HL-60/S4 (cell line): ENCODE results near the gene PTPRN2.
"Not testable (repeated sequence)": the region's sequence is repeated elsewhere in the genome, so short reads cannot be mapped to it uniquely, and the experiment has no call there.

Source experiments
- in situ Hi-C: fragments of 300-500 bp; cut with MboI; formaldehyde crosslinking; loops from 2 replicates; pipeline ENCODE4 v1.14.3; 2022; ENCODE audit warnings: low sequenced_read_pairs

The PTPRN2 gene

GRCh38 chr7:157519798-157520244 lies 1067.8 kb downstream of the PTPRN2 start:
- in situ Hi-C loops = no loop called here

DNA sequence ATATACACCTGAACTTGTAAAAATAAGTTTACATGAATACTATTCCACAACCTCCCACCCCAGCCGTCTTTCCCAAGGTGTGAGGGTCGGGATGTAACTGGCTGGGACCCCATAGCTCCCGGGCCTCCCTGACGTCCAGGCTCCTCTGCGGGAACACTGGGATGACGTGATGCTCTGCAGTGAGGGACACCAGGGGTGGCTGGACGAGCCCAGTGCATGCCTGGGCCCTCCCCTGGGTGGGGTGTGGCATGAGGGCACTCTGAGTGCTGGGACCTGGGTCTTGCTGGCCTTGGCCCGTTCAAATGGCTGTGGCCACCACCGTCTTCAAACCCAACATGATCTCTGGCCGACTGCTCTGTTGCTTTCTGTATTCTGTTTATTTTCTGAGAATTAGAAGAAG lies 1068.4 kb downstream of the PTPRN2 start:
- in situ Hi-C loops = no loop called here

DNA sequence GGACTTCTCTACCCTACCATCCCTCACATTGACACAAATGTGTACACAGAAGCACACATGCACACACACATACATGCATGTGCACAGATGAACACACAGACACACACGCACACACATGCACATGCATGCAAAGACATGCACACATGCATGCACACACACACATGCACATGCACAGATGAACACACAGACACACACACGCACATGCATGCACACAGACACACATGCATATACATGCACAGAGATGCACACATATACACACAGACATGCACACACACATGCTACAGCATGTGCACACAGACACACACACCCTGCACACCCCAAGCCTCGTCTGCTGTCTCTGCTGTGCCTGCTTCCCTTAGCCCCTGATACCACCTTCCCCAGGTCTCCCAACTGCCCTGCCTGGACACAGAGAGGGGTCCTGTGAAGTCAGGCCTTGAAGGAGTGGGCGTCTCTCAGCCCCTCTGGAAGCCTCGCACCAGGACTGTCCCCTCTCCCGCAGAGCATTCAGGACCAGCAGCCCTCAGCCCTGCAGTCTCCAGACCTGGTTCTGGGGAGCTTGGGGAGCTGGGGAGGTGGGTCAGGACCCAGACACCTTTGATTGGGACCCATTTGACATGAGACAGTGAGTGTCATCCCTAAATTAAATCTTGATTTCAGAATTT lies 1069.0 kb downstream of the PTPRN2 start:
- in situ Hi-C loops = no loop called here

DNA sequence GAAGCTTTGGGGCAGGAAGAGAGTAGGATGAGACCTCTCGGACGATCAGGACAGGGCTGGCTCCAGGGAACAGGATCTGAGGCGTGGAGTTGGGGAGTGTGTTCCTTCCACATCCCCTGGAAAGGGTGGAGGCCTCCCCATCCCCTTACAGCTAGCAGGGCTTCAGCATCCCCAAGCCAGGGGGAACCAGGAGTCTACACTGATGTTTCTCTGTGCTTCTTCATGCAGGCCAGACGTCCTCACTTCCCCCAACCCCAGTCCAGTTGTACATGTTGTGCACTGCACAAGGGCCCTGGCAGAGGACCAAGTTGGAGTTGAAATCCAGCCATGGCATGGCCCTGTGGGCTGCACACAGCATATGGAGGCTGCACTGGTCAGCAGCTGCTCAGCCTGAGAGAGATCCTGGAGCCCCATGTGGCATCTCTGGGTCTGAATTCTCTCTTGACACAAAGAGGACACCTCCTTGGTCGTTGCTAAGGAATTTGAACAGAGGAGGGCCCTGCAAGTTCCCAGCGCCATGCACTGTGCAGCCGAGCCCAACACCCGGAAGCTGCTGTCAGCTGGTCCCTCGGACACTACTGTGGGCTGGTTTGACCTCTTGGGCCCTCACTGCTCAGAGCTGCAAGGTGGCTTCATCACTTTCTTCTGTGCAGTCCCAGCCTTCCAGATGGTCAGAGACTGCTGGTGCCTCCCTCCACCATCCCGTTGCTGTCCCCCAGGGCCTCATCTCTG lies 1069.7 kb downstream of the PTPRN2 start:
- in situ Hi-C loops = no loop called here

DNA sequence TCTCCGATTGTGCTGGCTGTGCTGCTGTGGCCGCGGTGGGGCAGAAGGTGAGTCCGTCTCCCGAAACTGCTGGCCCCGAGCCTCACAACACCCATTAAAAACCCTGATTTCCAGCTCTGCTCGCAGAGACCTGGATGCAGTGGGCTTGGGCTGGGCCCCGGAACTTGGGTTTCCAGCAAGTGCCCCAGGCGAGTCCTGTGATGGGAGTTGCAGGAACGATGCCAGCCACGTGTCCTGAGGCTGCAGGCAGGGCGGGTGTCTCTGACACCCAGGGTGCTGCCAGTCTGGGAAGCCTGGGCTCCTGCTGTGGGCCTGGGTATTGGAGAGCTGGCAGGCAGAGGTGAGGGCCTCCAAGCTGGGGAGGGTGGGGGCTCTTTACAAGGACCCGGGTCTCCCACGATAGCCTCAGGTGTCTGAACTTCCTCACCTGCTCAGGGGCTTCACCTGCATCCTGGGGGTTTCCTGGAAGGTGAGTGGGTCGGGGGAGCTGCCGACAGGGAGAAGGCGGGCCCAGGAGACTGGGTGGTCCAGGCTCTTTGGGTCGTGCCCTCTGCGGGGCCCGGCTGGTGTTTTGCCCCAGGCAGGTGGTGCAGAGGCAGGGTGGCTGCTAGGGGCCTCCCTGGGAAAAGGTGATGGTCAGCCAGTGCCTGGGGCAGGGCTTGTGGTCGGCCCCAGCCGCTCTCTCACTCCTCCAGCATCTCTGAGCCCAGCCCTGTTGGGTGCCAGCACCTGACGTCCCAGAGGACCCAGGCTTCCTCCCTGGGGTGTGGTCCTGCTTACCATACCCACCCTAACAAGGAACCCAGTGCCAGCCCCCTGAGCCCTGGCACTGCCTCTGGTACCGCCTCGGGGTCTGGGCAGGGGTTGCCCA lies 1070.5 kb downstream of the PTPRN2 start:
- in situ Hi-C loops = no loop called here

DNA sequence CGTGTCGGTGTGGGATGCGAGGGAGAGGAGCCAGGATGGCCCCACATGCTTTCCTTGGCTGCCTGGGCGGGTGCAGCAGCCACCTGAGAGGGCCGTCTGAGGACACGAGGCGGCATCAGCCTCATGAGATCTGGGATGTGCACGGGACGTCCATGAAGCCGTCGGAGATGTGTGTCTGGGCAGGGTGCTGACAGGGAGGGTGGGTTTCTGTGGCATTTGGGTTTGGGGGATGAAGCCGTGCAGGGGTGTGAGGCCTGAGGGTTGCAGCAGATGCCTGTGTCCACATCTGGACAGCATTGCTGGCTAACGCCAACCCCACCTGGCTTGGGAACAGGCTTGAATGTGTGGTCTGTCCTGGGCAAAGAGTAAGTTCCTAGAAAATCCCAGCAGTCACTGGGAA lies 1071.3 kb downstream of the PTPRN2 start:
- in situ Hi-C loops = no loop called here

DNA sequence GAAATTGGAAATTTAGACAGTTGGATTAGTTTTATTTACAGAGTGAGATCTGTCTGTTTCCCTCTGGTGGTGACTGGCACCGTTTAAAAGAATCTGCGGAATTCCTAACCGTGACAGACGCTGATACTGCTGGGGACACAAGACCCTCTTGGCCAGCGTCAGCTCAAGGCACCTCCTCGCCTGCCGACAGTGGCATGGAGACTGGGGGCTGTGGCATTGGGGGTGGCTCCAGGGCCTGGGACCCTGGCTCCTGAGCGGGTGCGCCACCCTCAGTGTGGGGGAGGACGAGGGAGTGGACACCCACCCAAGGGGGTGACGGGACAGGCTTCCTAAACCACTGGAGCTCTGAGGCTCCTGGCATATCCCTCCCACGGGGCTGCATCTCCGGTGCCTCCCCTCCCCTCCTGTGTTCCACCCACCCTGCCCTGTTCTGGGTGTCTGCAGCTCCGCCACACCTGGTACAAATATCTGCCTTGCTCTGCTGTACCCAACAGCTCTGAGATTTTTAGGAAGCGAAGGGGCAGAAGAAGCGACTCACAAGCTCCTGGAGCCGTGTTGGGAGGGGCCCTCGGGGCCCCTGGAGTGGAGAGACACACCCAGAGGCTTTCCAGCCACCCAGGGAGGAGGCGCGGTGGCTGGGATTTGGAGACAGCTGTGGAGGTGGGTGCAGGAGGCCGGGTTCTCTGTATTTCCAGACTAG lies 1072.1 kb downstream of the PTPRN2 start:
- in situ Hi-C loops = no loop called here

- in situ Hi-C loops = no loop called here
These were observed 1072.9 kb downstream of the PTPRN2 start for GRCh38 chr7:157514746-157515145.

DNA sequence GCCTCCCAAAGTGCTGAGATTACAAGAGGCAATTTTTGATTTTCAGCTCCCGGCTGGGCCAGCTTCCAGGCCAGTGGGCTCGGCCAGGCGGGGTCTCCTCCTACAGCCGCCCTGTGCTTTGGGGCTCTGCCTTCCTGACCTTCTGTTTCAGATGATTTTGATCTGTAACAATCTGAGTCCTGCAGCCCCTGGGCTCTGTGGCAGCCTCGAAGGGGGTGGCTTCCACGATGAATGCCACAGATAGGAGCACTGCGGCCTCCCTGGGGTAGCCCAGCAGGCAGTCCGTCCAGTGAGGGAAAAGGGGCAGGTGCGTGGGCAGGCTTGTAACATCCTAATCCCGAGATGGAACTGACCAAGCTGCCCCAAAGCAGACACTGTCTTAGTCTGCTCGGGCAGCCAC lies 1073.3 kb downstream of the PTPRN2 start:
- in situ Hi-C loops = no loop called here

DNA sequence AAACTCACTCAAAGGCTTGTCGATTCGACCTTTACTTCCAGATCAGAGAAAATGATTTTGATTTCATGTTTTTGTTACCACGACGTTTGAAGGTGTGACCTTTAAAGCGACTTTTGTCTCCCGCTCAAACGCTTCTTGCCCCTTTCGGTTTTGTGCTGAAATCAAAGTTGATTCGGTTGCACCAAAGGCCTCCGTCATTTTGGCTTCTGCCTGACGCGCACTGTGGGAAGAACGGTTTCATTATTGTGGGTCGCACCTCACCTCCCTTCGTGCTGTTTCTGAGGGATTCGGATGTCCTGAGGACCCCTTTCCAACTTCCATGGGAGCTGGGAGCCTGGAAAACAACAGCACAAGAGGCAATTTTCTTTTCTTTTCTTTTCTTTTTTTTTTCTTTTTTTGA lies 1073.9 kb downstream of the PTPRN2 start:
- in situ Hi-C loops = no loop called here

DNA sequence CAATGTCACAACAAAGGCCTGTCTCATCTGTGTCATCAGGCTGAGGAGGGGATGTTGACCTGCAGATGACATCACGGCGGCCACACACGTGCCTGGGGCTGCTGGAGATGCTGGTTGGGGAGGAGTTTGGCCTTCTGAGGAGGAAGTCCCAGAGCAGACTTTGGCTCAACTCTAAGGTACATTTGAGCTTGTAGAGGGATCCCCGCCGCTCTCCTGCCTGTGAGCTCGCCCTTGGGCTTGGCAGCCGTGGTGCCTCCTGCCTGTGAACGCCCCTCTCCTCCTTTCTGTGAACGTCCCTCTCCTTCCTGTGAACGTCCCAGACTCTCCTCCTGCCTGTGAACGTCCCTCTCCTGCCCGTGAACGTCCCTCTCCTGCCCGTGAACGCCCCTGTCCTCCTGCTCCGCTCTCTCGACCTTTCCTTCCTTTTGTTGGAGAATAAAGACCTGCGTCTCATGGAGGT lies 1074.4 kb downstream of the PTPRN2 start:
- in situ Hi-C loops = no loop called here

DNA sequence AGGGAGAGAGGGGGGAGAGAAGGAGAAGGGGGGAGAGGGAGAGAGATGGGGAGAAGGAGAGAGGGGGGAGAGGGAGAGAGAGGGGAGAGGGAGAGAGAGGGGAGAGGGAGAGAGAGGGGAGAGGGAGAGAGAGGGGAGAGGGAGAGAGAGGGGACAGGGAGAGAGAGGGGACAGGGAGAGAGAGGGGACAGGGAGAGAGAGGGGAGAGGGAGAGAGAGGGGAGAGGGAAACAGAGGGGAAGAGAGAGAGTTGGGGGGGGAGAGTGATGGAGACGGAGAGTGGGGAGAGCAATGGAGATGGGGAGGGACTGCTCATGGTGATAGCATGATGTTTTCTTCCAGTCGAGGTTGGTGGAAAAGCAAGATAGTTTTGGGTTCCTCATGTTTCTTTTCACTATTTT lies 1078.4 kb downstream of the PTPRN2 start:
- in situ Hi-C loops = no loop called here

DNA sequence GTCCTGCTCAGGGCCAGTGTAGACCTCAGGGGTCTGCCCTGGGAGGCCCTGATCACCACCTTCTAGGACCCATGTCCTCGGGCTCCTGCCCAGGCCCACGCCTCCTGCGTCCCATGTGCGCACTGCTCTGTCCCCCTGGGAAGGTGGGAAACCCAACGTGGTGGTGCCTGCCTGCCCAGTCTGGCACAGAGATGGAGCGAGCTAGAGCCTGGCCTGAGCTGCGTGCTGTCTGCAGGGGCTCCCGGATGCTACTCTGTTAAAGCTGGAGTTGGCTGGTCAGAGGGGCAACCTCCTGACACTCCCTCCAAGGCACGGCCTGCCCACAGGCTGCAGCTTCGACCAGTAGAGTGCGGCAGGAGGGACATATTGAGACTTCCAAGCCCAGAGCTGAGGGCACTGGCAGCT lies 1079.1 kb downstream of the PTPRN2 start:
- in situ Hi-C loops = no loop called here

DNA sequence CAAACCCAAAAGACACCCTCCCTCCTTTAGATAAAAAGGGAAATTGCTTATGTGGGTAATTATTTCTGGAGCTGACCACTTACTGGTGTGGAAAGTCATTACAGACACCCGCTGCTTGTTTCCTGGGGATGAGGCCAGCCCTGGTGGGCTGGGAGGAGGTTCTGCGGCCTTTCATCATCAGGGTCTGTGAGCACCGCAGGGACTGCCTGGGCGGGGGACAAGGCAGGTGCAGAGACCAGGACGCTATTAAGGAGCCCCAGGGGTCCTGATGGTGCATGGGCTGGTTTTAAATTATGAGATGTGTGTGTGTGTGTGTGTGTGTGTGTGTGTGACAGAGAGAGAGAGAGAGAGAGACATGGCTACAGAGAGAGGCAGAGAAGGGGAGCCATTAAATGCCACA lies 1079.6 kb downstream of the PTPRN2 start:
- in situ Hi-C loops = no loop called here

DNA sequence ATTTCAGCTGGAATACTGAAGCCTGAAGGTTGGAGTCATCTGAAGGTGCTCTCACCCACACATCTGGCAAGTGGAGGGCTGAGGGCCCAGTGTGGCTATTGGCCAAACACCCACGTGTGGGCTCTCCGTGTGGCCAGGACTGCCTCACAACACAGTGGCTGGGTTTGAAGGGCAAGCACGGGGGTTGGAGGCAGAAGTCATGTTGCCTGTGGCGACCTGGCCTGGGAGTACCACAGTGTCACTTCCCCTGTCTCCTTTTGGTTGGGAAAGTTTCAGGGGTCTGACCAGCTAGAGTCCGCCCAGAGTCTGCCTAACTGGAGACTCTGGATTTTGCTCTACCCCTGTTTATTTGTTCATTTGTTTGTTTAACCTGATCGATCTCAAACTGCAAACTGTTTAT lies 1081.4 kb downstream of the PTPRN2 start:
- in situ Hi-C loops = no loop called here

- in situ Hi-C loops = no loop called here
These were observed 1082.0 kb downstream of the PTPRN2 start for GRCh38 chr7:157505646-157506045.

- in situ Hi-C loops = no loop called here
These were observed 1084.4 kb downstream of the PTPRN2 start for GRCh38 chr7:157503229-157503628.

DNA sequence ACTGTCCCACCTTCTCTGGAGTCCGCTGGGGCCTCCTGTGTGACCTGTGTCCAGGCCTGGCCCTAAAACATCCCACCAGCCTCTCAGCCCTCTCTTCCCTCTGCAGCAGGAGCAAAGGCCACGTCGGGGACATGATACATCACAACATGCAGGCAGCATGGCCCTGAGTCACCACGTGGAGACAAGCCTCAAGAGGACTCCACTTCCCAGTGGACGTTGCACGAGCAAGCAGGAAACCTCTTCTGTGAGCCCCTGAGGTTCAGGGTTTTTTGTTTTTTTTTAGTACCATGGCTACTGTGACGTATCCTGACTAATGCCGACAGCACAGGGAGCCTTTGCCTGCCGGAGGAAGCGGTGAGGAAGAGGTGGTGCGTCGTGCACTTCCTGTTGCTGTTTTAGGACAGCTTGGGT lies 1084.9 kb downstream of the PTPRN2 start:
- in situ Hi-C loops = no loop called here

- in situ Hi-C loops = no loop called here
These were observed 1086.0 kb downstream of the PTPRN2 start for GRCh38 chr7:157501581-157501980.

- in situ Hi-C loops = not testable (repeated sequence)
These were observed 1086.6 kb downstream of the PTPRN2 start for GRCh38 chr7:157500989-157501540.
